ENCODE measurements around the gene PRODH.
"Not testable (repeated sequence)": the region's sequence is repeated elsewhere in the genome, so short reads cannot be mapped to it uniquely, and the experiment has no call there.

GRCh38 chr22:18920257-18920902, 15.7 kb downstream of the PRODH start:
- TF ChIP-seq CTCF (IDR thresholded peaks at IDR 0.05; ENCODE audit: insufficient read depth, low read length, poor library complexity, severe bottlenecking); EZH2phosphoT487 (conservative IDR thresholded peaks at IDR 0.05; ENCODE audit: low read length): not testable (repeated sequence)
